Prostate gland (tissue), 2 donors: ENCODE data around the gene PLA2G2F. TPM values are rescaled to one million over a fixed set of nuclear protein-coding genes. Genes with fewer than 3 reads are reported as not detected.

ENCODE experiments used
- DNase-seq: peaks from one replicate; pipeline ENCODE4 v3.0.0-alpha.2; 2019; ENCODE audit warnings: low spot score
- H3K27ac ChIP-seq, 2 donors: fragments of 200-600 bp; sonication (generic); 2 replicates each; pipeline ENCODE4 v1.5.1; 2017 to 2019
- H3K27me3 ChIP-seq: fragments of 200-600 bp; sonication (generic); replicated peaks from 2 replicates; pipeline ENCODE4 v1.5.1; 2019; ENCODE audit not compliant: insufficient read depth
- H3K36me3 ChIP-seq, 2 donors: fragments of 200-600 bp; sonication (generic); 1 replicate in 1 of 2; 2 replicates in 1 of 2; pipeline versions ENCODE4 v1.5.1 to v1.8.1; 2017 to 2019
- H3K4me1 ChIP-seq: fragments of 200-600 bp; sonication (generic); replicated peaks from 2 replicates; pipeline ENCODE4 v1.5.1; 2019
- H3K4me3 ChIP-seq, 2 donors: fragments of 200-600 bp; sonication (generic); 2 replicates each; pipeline ENCODE4 v1.5.1; 2017 to 2019
- H3K9me3 ChIP-seq: fragments of 200-600 bp; sonication (generic); 2 replicates; pipeline ENCODE4 v1.5.1; 2017
- CTCF ChIP-seq, 4 experiments: fragments of 200-600 bp in 2 of 4; fragments of 450-650 bp in 2 of 4; sonication (generic) in 2 of 4; IDR thresholded peaks; 1 replicate in 3 of 4; 2 replicates in 1 of 4; pipeline ENCODE4 v1.5.1; 2016 to 2019; ENCODE audit warnings: antibody characterized with exemption in 4 of 4, mild to moderate bottlenecking in 2 of 4, moderate library complexity in 2 of 4
- POLR2A ChIP-seq: fragments of 450-650 bp; IDR thresholded peaks from one replicate; pipeline ENCODE4 v1.6.1; 2016; ENCODE audit warnings: antibody characterized with exemption, mild to moderate bottlenecking
- POLR2AphosphoS5 ChIP-seq: sonication (generic); formaldehyde crosslinking; IDR thresholded peaks from one replicate; pipeline ENCODE4 v1.6.1; 2017; ENCODE audit warnings: antibody characterized with exemption
- WGBS: methylation state at CpG from one replicate; pipeline ENCODE4 v1.1.5; 2018; 5-methylcytosine and 5-hydroxymethylcytosine counted together
- intact Hi-C: fragments of 100-400 bp; cut with DNase I; formaldehyde crosslinking; loops from one replicate; pipeline ENCODE4 v1.14.2; 2022
- total RNA-seq, 2 donors: library from RNA; depleted of rRNA; stranded (reverse); fragments of >200 nt; gene quantifications; one replicate each; pipeline ENCODE4 v1.1.0, GENCODE V29; 2016

PLA2G2F gene
- total RNA-seq, 2 donors from 2014 or later, result 0.23 TPM

GRCh38 chr1:20147846-20148570 lies 8.9 kb downstream of the PLA2G2F start:
- no peaks in the 10 kb centered on the region for H3K9me3 ChIP-seq
- H3K27me3 ChIP-seq, result no peaks in the 10 kb centered on the region
- no peaks in the 10 kb centered on the region for H3K4me1 ChIP-seq
- no peaks in the 10 kb centered on the region for H3K36me3 ChIP-seq
- H3K4me3 ChIP-seq, result no peak overlapping the region
- no peak overlapping the region for H3K27ac ChIP-seq
- 79% methylated on average over 11 of the region's 13 CpGs for WGBS
- no peak for TF ChIP-seq POLR2A
- TF ChIP-seq POLR2AphosphoS5, result no peak
- TF ChIP-seq CTCF (IDR thresholded peaks at IDR 0.05), result no peak
- no peak for DNase-seq
- intact Hi-C loops, result no loop called here

GRCh38 chr1:20148571-20149500 lies 9.7 kb downstream of the PLA2G2F start:
- Histone ChIP-seq H3K36me3 (no peaks in the 10 kb centered on the region), H3K4me1 (no peaks in the 10 kb centered on the region), H3K4me3 (no peak overlapping the region), H3K9me3 (no peaks in the 10 kb centered on the region), H3K27me3 (no peaks in the 10 kb centered on the region), H3K27ac (no peak overlapping the region)
- intact Hi-C loops, result no loop called here
- no peak for TF ChIP-seq POLR2A
- TF ChIP-seq CTCF (IDR thresholded peaks at IDR 0.05), result no peak
- no peak for TF ChIP-seq POLR2AphosphoS5
- DNase-seq, result no peak
- 90% methylated on average over 12 of the region's 13 CpGs for WGBS

GRCh38 chr1:20149601-20150325 lies 10.6 kb downstream of the PLA2G2F start:
- TF ChIP-seq CTCF (IDR thresholded peaks at IDR 0.05) (no peak), POLR2A (no peak), POLR2AphosphoS5 (no peak)
- Histone ChIP-seq H3K4me3 (no peak overlapping the region), H3K27me3 (no peaks in the 10 kb centered on the region), H3K27ac (no peak overlapping the region), H3K9me3 (no peaks in the 10 kb centered on the region), H3K36me3 (no peaks in the 10 kb centered on the region), H3K4me1 (no peaks in the 10 kb centered on the region)
- intact Hi-C loops, result loop anchor here (5.0 kb wide), 3 partner anchors 47 to 232 kb away; no protein-coding TSS in a partner anchor
- no peak for DNase-seq
- 84% methylated on average over 27 of the region's 27 CpGs for WGBS

- WGBS, result 94% methylated on average over 8 of the region's 8 CpGs
- Histone ChIP-seq H3K36me3 (no peaks in the 10 kb centered on the region), H3K27ac (no peak overlapping the region), H3K9me3 (no peaks in the 10 kb centered on the region), H3K27me3 (no peaks in the 10 kb centered on the region), H3K4me1 (no peaks in the 10 kb centered on the region), H3K4me3 (no peak overlapping the region)
- intact Hi-C loops, result loop anchor here (5.0 kb wide), 3 partner anchors 48 to 233 kb away; no protein-coding TSS in a partner anchor
- DNase-seq, result no peak
- no peak for TF ChIP-seq CTCF (IDR thresholded peaks at IDR 0.05)
- no peak for TF ChIP-seq POLR2A
- TF ChIP-seq POLR2AphosphoS5, result no peak
Observed at GRCh38 chr1:20150326-20150705, 11.2 kb downstream of the PLA2G2F start.
